ENCODE data around the gene CTAG1A. TPM values are rescaled to one million over a fixed set of nuclear protein-coding genes. Genes with fewer than 3 reads are reported as not detected.

Gene CTAG1A
- total RNA-seq, 1 experiment from 2014 or later, result not detected

DNA sequence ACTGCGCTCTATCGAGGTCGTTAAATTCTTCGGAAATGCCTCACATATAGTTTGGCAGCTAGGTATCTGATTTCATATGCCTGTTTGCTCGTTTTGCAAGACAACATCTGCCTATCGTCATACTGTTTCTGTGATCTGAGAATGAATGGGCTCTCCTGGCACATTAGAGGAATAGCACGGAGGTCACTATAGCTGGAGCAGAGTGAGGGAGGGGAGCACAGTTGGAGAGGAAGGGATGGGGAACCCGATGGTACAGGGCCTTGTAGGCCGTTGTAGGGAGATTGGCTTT is 37.0 kb upstream of the CTAG1A start:
- TF ChIP-seq YY1 (IDR thresholded peaks at IDR 0.05; ENCODE audit: extremely low read depth, insufficient replicate concordance, low read depth, low read length) (no peak), ELF1 (IDR thresholded peaks at IDR 0.05; ENCODE audit: borderline replicate concordance, low read depth) (no peak), SIN3A (IDR thresholded peaks at IDR 0.05; ENCODE audit: low read depth) (no peak), ZNF274 (IDR thresholded peaks at IDR 0.05; ENCODE audit: low read depth, low read length) (no peak), EZH2 (IDR thresholded peaks at IDR 0.05) (no peak), JUND (IDR thresholded peaks at IDR 0.05) (no peak), POLR2AphosphoS5 (IDR thresholded peaks at IDR 0.05; ENCODE audit: low read depth, low read length) (no peak), EGR1 (IDR thresholded peaks at IDR 0.05; ENCODE audit: low read depth) (no peak), ZFX (IDR thresholded peaks at IDR 0.05) (no peak), POLR2A (IDR thresholded peaks at IDR 0.05; ENCODE audit: borderline replicate concordance, extremely low read depth, insufficient read depth, insufficient read length) (no peak), RAD21 (IDR thresholded peaks at IDR 0.05; ENCODE audit: low read depth) (no peak), EZH2phosphoT487 (IDR thresholded peaks at IDR 0.05; ENCODE audit: borderline replicate concordance) (no peak), FOSL1 (IDR thresholded peaks at IDR 0.05; ENCODE audit: low read depth) (no peak)
- TF ChIP-seq, protein P1, sequence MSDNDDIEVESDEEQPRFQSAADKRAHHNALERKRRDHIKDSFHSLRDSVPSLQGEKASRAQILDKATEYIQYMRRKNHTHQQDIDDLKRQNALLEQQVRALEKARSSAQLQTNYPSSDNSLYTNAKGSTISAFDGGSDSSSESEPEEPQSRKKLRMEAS (IDR thresholded peaks at IDR 0.05), result no peak
- TF ChIP-seq, protein P2, sequence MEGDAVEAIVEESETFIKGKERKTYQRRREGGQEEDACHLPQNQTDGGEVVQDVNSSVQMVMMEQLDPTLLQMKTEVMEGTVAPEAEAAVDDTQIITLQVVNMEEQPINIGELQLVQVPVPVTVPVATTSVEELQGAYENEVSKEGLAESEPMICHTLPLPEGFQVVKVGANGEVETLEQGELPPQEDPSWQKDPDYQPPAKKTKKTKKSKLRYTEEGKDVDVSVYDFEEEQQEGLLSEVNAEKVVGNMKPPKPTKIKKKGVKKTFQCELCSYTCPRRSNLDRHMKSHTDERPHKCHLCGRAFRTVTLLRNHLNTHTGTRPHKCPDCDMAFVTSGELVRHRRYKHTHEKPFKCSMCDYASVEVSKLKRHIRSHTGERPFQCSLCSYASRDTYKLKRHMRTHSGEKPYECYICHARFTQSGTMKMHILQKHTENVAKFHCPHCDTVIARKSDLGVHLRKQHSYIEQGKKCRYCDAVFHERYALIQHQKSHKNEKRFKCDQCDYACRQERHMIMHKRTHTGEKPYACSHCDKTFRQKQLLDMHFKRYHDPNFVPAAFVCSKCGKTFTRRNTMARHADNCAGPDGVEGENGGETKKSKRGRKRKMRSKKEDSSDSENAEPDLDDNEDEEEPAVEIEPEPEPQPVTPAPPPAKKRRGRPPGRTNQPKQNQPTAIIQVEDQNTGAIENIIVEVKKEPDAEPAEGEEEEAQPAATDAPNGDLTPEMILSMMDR (IDR thresholded peaks at IDR 0.05 in 2 of 3, conservative IDR thresholded peaks at IDR 0.05 in 1 of 3; ENCODE audit: borderline replicate concordance in 1 of 3, insufficient read depth in 1 of 3, low read depth in 2 of 3, low read length in 2 of 3), result no peak
- TF ChIP-seq, protein P3, sequence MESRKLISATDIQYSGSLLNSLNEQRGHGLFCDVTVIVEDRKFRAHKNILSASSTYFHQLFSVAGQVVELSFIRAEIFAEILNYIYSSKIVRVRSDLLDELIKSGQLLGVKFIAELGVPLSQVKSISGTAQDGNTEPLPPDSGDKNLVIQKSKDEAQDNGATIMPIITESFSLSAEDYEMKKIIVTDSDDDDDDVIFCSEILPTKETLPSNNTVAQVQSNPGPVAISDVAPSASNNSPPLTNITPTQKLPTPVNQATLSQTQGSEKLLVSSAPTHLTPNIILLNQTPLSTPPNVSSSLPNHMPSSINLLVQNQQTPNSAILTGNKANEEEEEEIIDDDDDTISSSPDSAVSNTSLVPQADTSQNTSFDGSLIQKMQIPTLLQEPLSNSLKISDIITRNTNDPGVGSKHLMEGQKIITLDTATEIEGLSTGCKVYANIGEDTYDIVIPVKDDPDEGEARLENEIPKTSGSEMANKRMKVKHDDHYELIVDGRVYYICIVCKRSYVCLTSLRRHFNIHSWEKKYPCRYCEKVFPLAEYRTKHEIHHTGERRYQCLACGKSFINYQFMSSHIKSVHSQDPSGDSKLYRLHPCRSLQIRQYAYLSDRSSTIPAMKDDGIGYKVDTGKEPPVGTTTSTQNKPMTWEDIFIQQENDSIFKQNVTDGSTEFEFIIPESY (IDR thresholded peaks at IDR 0.05; ENCODE audit: extremely low read depth, insufficient replicate concordance, low read length), result no peak
- TF ChIP-seq, protein P4, sequence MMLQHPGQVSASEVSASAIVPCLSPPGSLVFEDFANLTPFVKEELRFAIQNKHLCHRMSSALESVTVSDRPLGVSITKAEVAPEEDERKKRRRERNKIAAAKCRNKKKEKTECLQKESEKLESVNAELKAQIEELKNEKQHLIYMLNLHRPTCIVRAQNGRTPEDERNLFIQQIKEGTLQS (IDR thresholded peaks at IDR 0.05), result no peak
- intact Hi-C loops (cut with micrococcal nuclease), result no loop called here
- H3K4me2 ChIP-seq (ENCODE audit: low read length), result peak overlapping the region; percentile 90
- ChIA-PET RAD21 (ENCODE audit: low non-redundant PET in 1 of 2, low total read pairs in 2 of 2, uncharacterized antibody in 2 of 2, unreplicated experiment in 2 of 2) (no interaction called here), CTCF (no interaction called here), POLR2A (interaction anchor here (1.5 kb wide), 1 partner anchor 175 kb away, joined by 5 read pairs; no protein-coding TSS in a partner anchor)
- H3K9me3 ChIP-seq (ENCODE audit: control insufficient read depth in 1 of 2, insufficient read depth in 1 of 2, low read depth in 1 of 2, low read length in 2 of 2), result no peaks in the 10 kb centered on the region
- H3K27me3 ChIP-seq (ENCODE audit: insufficient read depth, low read length), result no peaks in the 10 kb centered on the region
- peaks cover 6 to 12% of the 10 kb centered on the region in 2 experiments; a peak in 3 of 4 replicates for H3K4me1 ChIP-seq (ENCODE audit: control insufficient read depth in 1 of 2, insufficient read depth in 2 of 2, low read length in 2 of 2)
- no peaks in the 10 kb centered on the region for H4K20me1 ChIP-seq (ENCODE audit: insufficient read depth)
- H3K9ac ChIP-seq (ENCODE audit: low read length), result peak overlapping the region; percentile 92
- peaks cover 0 to 4% of the 10 kb centered on the region in 2 experiments; a peak in 1 of 4 replicates for H3K36me3 ChIP-seq (ENCODE audit: control insufficient read depth in 1 of 2, insufficient read depth in 2 of 2, low read length in 2 of 2)
- no peaks in the 10 kb centered on the region for H3K9me2 ChIP-seq (ENCODE audit: insufficient read depth)
- DNase-seq (ENCODE audit: low read depth, low spot score) (no peak), ATAC-seq (no peak)
- H3K27ac ChIP-seq (ENCODE audit: low read depth, low read length), result peak overlapping the region; percentile 74
- no TSS peak for BruUV-seq (replicated peaks)
- H2AFZ ChIP-seq (ENCODE audit: low read depth, low read length, poor library complexity, severe bottlenecking), result no peak overlapping the region
- peak overlapping the region; percentile 83 to 96 for H3K4me3 ChIP-seq (replicated peaks in 1 of 2; ENCODE audit: low read depth in 1 of 2, low read length in 2 of 2)
- H3K79me2 ChIP-seq (ENCODE audit: insufficient read depth, low read length), result peaks cover 53% of the 10 kb centered on the region
